Lower leg skin (tissue), 4 donors: ENCODE measurements around the gene PLXNA3. TPM values are rescaled to one million over a fixed set of nuclear protein-coding genes. Genes with fewer than 3 reads are reported as not detected.

Experiments used
- DNase-seq, 2 donors: peaks; one replicate each; pipeline ENCODE4 v3.0.0-alpha.2; 2019; ENCODE audit warnings: low spot score in 2 of 2
- H3K4me3 ChIP-seq: fragments of 200-600 bp; sonication (generic); 2 replicates; pipeline ENCODE4 v1.5.1; 2017; ENCODE audit warnings: mild to moderate bottlenecking, low read depth; ENCODE audit not compliant: poor library complexity, severe bottlenecking
- POLR2A ChIP-seq, 2 donors: fragments of 450-650 bp; IDR thresholded peaks; one replicate each; pipeline ENCODE4 v1.6.1; 2016 to 2017; ENCODE audit warnings: antibody characterized with exemption in 2 of 2, mild to moderate bottlenecking in 1 of 2, moderate library complexity in 1 of 2
- WGBS, 2 donors: methylation state at CpG; one replicate each; pipeline ENCODE4 v1.1.5; 2018; 5-methylcytosine and 5-hydroxymethylcytosine counted together
- intact Hi-C: fragments of 100-400 bp; cut with DNase I; formaldehyde crosslinking; loops from one replicate; pipeline ENCODE4 v1.15.0; 2023; ENCODE audit warnings: low total_unique reads
- total RNA-seq, 4 donors: library from RNA; depleted of rRNA; stranded (reverse); fragments of >200 nt; gene quantifications; one replicate each; pipeline ENCODE4 v1.1.0, GENCODE V29; 2016
- TF ChIP-seq, protein P1 (sequence below), 3 donors: fragments of 450-650 bp; IDR thresholded peaks; one replicate each; pipeline ENCODE4 v1.5.1; 2016; ENCODE audit warnings: antibody characterized with exemption in 3 of 3, mild to moderate bottlenecking in 3 of 3, moderate library complexity in 2 of 3

The PLXNA3 gene
- total RNA-seq, 4 donors from 2014 or later, result 10.2 to 30.2 (median 13.5) TPM

DNA sequence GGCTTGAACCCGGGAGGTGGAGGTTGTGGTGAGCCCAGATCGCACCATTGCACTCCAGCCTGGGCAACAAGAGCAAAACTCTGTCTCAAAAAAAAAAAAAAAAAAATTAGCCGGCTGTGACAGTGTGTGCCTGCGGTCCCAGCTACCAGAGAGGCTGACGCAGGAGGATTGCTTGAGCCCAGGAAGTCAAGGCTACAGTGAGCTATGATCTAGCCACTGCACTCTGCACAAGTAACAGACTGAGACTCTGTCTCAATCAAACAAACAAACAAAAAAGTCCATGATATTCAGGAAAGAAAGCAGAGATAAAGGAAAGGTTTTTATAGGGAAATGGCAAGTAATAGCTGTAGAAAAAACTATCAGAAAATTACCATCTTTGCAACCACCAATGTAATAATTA lies 23.1 kb downstream of the PLXNA3 start:
- DNase-seq, result no peak
- TF ChIP-seq POLR2A (IDR thresholded peaks at IDR 0.05), result no peak
- TF ChIP-seq, protein P1, sequence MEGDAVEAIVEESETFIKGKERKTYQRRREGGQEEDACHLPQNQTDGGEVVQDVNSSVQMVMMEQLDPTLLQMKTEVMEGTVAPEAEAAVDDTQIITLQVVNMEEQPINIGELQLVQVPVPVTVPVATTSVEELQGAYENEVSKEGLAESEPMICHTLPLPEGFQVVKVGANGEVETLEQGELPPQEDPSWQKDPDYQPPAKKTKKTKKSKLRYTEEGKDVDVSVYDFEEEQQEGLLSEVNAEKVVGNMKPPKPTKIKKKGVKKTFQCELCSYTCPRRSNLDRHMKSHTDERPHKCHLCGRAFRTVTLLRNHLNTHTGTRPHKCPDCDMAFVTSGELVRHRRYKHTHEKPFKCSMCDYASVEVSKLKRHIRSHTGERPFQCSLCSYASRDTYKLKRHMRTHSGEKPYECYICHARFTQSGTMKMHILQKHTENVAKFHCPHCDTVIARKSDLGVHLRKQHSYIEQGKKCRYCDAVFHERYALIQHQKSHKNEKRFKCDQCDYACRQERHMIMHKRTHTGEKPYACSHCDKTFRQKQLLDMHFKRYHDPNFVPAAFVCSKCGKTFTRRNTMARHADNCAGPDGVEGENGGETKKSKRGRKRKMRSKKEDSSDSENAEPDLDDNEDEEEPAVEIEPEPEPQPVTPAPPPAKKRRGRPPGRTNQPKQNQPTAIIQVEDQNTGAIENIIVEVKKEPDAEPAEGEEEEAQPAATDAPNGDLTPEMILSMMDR (IDR thresholded peaks at IDR 0.05), result no peak
- 84 to 87% methylated on average over 5 of the region's 5 CpGs for WGBS, 2 donors
- intact Hi-C loops, result no loop called here
- H3K4me3 ChIP-seq, result no peak overlapping the region

DNA sequence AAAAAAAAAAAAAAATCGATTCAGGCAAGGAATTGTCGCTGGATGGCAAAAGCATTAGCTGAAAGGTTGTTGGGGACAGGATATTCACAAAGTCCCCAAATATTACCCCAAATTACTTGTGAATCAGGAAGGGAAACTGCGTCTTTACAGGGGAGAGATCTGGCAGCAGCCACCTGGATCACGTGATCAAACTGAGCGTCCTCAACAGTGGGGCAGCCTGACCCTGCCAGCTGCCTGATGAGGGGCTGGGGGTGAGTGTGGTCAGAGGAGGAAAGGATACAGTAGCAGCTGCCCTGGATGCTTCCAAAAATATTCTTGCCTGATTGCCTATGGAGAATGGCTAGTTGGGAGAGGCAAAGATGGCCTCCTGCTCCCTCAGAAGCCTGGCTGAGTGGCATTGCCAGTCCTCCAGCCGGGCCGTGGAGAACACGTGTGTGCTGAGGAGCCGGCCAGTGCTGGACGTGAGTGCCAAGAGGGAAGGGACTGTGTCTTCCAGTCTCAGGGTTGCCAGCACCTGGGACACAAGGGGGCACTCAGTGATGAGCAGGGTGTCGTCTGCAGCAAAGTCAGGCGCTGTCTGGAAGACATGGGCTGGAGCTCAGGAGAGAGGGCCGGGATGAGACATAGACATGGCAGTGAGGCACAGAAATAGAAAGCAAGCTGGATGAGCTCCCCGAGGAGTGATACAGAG lies 24.0 kb downstream of the PLXNA3 start:
- no peak overlapping the region for H3K4me3 ChIP-seq
- intact Hi-C loops, result no loop called here
- TF ChIP-seq POLR2A (IDR thresholded peaks at IDR 0.05), result no peak
- TF ChIP-seq, protein P1 (IDR thresholded peaks at IDR 0.05), result no peak
- 64 to 72% methylated on average over 12 to 14 of the region's 14 CpGs for whole genome bisulfite sequencing, 2 donors
- DNase-seq, result no peak

DNA sequence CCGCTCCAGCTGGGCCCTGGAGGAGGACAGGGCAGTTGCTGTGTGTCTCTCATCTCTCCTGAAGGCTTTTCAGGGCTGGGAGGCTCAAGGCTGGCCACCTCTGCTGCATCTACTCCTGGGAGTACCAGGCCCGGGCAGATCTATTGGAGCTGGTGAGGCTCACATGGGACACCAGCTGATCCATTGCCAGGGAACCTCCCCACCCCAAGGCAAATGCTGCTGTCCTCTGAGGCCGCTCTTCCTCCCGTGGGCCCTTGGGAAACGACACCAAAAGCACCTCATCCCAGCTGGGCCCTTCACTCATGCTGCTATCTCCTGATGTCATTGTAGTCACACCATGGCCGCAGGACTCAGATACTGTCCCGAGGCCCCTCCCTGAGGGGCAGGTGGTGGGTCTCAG lies 24.7 kb downstream of the PLXNA3 start:
- intact Hi-C loops, result no loop called here
- DNase-seq, result no peak
- 70% methylated on average over 7 of the region's 7 CpGs; no CpG with 5 or more reads in 1 of the 2 donors for WGBS, 2 donors
- TF ChIP-seq POLR2A (IDR thresholded peaks at IDR 0.05), result no peak
- TF ChIP-seq, protein P1 (IDR thresholded peaks at IDR 0.05), result no peak
- H3K4me3 ChIP-seq, result no peak overlapping the region

DNA sequence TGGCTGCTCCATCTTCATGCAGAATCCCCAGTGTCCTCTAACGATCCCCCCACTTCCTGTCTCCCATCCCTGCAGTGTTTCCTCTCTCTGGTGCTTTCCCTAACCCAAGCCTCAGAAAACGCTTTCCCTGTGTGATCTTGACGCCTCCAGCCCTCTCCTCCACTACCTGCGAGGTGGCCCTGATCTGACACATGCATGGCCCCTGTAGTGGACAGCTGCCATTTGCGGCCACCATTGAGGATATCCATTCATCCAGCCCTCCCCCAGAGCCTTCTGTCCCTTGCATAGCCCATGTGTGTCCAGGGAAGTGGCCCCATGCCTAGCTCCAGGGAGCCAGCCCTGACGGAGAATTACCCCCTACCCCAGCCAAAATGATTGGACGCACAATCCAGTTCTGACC lies 25.2 kb downstream of the PLXNA3 start:
- no peak for DNase-seq
- 64 to 74% methylated on average over 6 to 7 of the region's 7 CpGs for WGBS, 2 donors
- intact Hi-C loops, result no loop called here
- no peak overlapping the region for H3K4me3 ChIP-seq
- TF ChIP-seq, protein P1 (IDR thresholded peaks at IDR 0.05), result no peak
- no peak for TF ChIP-seq POLR2A (IDR thresholded peaks at IDR 0.05)

DNA sequence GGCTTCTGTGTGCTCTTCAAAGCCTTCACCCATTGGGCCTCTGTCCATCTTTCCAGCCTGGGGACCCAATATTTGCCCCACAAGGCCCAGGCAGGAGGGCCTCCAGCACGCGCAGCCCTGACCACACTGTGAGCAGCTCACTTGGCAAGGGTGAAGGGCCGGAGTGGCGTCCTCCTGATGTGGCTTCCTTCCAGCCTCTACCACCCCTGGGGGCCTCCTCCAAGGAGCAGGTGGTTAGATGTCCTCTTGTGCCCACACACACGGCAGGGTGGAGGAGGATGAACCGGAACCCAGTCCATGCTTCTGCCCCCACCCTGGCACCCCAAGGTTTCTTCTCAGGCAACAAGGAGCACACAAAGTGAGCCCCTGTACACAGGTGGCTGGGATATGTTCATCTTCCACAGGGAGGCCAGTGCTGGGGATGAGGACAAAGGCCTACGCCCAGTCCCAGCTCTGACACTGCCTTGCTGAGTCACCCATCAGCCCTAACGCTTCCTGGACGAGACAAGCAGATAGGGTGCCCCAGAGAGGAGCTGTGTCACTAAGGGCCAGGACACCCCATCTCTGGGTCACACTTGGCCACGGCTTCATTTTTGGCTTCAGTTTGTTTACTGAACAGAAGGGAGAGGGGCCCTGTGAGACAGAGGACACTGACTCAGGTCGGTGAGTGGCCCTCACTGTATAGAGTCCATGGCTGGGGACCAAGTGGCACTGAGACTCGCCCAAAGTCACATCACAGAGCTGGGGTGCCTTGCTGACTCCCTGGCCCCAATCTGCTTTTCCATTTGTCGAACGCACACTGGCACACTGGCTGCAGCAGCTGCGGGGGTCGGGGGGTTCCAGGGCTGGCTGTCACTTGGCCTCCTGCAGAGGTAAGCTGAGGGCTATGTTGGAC lies 26.4 kb downstream of the PLXNA3 start:
- intact Hi-C loops, result no loop called here
- DNase-seq, result no peak
- TF ChIP-seq, protein P1 (IDR thresholded peaks at IDR 0.05), result no peak
- no peak for TF ChIP-seq POLR2A (IDR thresholded peaks at IDR 0.05)
- no peak overlapping the region for H3K4me3 ChIP-seq
- WGBS, 2 donors, result 65 to 85% methylated on average over 11 to 16 of the region's 16 CpGs
